ENCODE measurements around the gene C4B.
"Not testable (repeated sequence)": the region's sequence is repeated elsewhere in the genome, so short reads cannot be mapped to it uniquely, and the experiment has no call there.

Gene C4B

GRCh38 chr6:32037598-32038524 is 23.3 kb downstream of the C4B start, which contains the start of gene CYP21A2:
Gene CYP21A2 (plus strand): TSS chr6:32038415. CDS start chr6:32038423, 8 bp downstream.
- not testable (repeated sequence) for FAIRE-seq; DNase-seq (ENCODE audit: insufficient read length, low spot score)

- not testable (repeated sequence) for DNase-seq (ENCODE audit: insufficient read length, low spot score); FAIRE-seq
Observed at GRCh38 chr6:32038878-32039277, 24.3 kb downstream of the C4B start.

- DNase-seq (ENCODE audit: insufficient read length, low spot score); FAIRE-seq: not testable (repeated sequence)
Observed at GRCh38 chr6:32039321-32040274, 25.0 kb downstream of the C4B start.

- not testable (repeated sequence) for DNase-seq (ENCODE audit: insufficient read length, low spot score); FAIRE-seq
Observed at GRCh38 chr6:32040299-32041049, 25.9 kb downstream of the C4B start.

- FAIRE-seq; DNase-seq (ENCODE audit: insufficient read length, low spot score): not testable (repeated sequence)
Observed at GRCh38 chr6:32041050-32041321, 26.4 kb downstream of the C4B start.

- not testable (repeated sequence) for FAIRE-seq; DNase-seq (ENCODE audit: insufficient read length, low spot score)
Observed at GRCh38 chr6:32041385-32041784, 26.8 kb downstream of the C4B start.

GRCh38 chr6:32042276-32042675 is 27.7 kb downstream of the C4B start:
- not testable (repeated sequence) for FAIRE-seq; DNase-seq (ENCODE audit: insufficient read length, low spot score)

- FAIRE-seq; DNase-seq (ENCODE audit: insufficient read length, low spot score): not testable (repeated sequence)
Observed at GRCh38 chr6:32043589-32044380, 29.2 kb downstream of the C4B start.

- not testable (repeated sequence) for DNase-seq (ENCODE audit: insufficient read length, low spot score); FAIRE-seq
Observed at GRCh38 chr6:32044916-32045315, 30.3 kb downstream of the C4B start.

- no peak for FAIRE-seq
- no peak for DNase-seq (ENCODE audit: insufficient read length, low spot score)
- TF ChIP-seq POLR2A (IDR thresholded peaks at IDR 0.05; ENCODE audit: low read depth, low read length) (no peak), SPI1 (IDR thresholded peaks at IDR 0.05; ENCODE audit: low read depth, low read length) (no peak), POLR2AphosphoS5 (IDR thresholded peaks at IDR 0.05; ENCODE audit: low read depth, low read length) (no peak), PAX5 (IDR thresholded peaks at IDR 0.05; ENCODE audit: insufficient read depth, low read length, severe bottlenecking) (no peak), POU2F2 (IDR thresholded peaks at IDR 0.05; ENCODE audit: low read depth, low read length) (no peak), TAF1 (IDR thresholded peaks at IDR 0.05; ENCODE audit: low read depth, low read length) (no peak)
Observed at GRCh38 chr6:32045811-32046449, 31.3 kb downstream of the C4B start.

- DNase-seq (ENCODE audit: insufficient read length, low spot score) (no peak), FAIRE-seq (no peak)
Observed at GRCh38 chr6:32046450-32047083, 32.0 kb downstream of the C4B start.

More at GRCh38 chr6:32046450-32047083, 32.0 kb downstream of the C4B start:
- TF ChIP-seq POLR2AphosphoS5 (IDR thresholded peaks at IDR 0.05; ENCODE audit: low read depth, low read length) (no peak), TAF1 (IDR thresholded peaks at IDR 0.05; ENCODE audit: low read depth, low read length) (no peak), POLR2A (IDR thresholded peaks at IDR 0.05; ENCODE audit: low read depth, low read length) (no peak), POU2F2 (IDR thresholded peaks at IDR 0.05; ENCODE audit: low read depth, low read length) (no peak), PAX5 (IDR thresholded peaks at IDR 0.05; ENCODE audit: insufficient read depth, low read length, severe bottlenecking) (no peak), SPI1 (IDR thresholded peaks at IDR 0.05; ENCODE audit: low read depth, low read length) (no peak)
